HCT116 (cell line): Measurements from ENCODE around the gene CD109. TPM values are rescaled to one million over a fixed set of nuclear protein-coding genes. Genes with fewer than 3 reads are reported as not detected.
"Not testable (repeated sequence)": the region's sequence is repeated elsewhere in the genome, so short reads cannot be mapped to it uniquely, and the experiment has no call there.

Experiments
- ATAC-seq: fragments of 200-7000 bp; cut with Tn5 transposase; 2 replicates; pipeline ENCODE4 v1.9.1; 2020; ENCODE audit warnings: mild to moderate bottlenecking, moderate library complexity
- BruUV-seq: library from RNA; stranded (reverse); fragments of 400-500 nt; replicated peaks from 2 replicates; lab custom pipeline; 2021; lab: Mats Ljungman, UMichigan
- CTCF ChIA-PET: fragments of 300-600 bp; sonication (Branson Sonifier 250); formaldehyde crosslinking; loops from one replicate; lab custom pipeline; 2021; ENCODE audit warnings: antibody characterized with exemption; lab: Charles Lee
- POLR2A ChIA-PET: fragments of 300-600, 350-600 bp; sonication (Branson Sonifier 250); formaldehyde crosslinking; loops from one replicate; lab custom pipeline; 2021; ENCODE audit warnings: antibody characterized with exemption; lab: Charles Lee
- RAD21 ChIA-PET, 2 experiments: fragments of 300-600 bp; sonication (Branson Sonifier 250); formaldehyde crosslinking; loops; one replicate each; lab custom pipeline; 2023; ENCODE audit warnings: low total read pairs in 2 of 2; ENCODE audit not compliant: uncharacterized antibody in 2 of 2, unreplicated experiment in 2 of 2, low non-redundant PET in 1 of 2; lab: Charles Lee
- DNase-seq: peaks from one replicate; pipeline ENCODE4 v3.0.0-alpha.2; 2010; ENCODE audit warnings: low read depth, low spot score
- H2AFZ ChIP-seq: fragments of 200-600 bp; shearing (Covaris generic), sonication (generic); 2 replicates; pipeline ENCODE4 v1.6.1; 2017; ENCODE audit warnings: low read depth, mixed run types, mixed read lengths, antibody characterized with exemption, low read length; ENCODE audit not compliant: poor library complexity, severe bottlenecking
- H3K27ac ChIP-seq: 2 replicates; pipeline ENCODE4 v1.5.1; 2012; ENCODE audit warnings: low read depth, low read length
- H3K27me3 ChIP-seq: fragments of 200-600 bp; sonication (generic); 2 replicates; pipeline ENCODE4 v1.6.1; 2016; ENCODE audit warnings: mixed run types, low read length, mixed read lengths; ENCODE audit not compliant: insufficient read depth
- H3K36me3 ChIP-seq, 2 experiments: fragments of 200-500 bp in 1 of 2; fragments of 200-600 bp in 1 of 2; sonication (Bioruptor generic) in 1 of 2; sonication (generic) in 1 of 2; 2 replicates each; pipeline versions ENCODE4 v1.5.1 to v1.6.1; 2014 to 2016; ENCODE audit warnings: low read length in 2 of 2, inconsistent platforms in 1 of 2, mixed read lengths in 1 of 2, mixed run types in 1 of 2; ENCODE audit not compliant: insufficient read depth in 2 of 2, control insufficient read depth in 1 of 2
- H3K4me1 ChIP-seq, 2 experiments: fragments of 200-600 bp in 1 of 2; sonication (generic) in 1 of 2; 2 replicates each; pipeline versions ENCODE4 v1.5.1 to v1.6.1; 2012 to 2017; ENCODE audit warnings: low read length in 2 of 2, inconsistent platforms in 1 of 2, mild to moderate bottlenecking in 1 of 2, mixed read lengths in 1 of 2, mixed run types in 1 of 2, moderate library complexity in 1 of 2; ENCODE audit not compliant: insufficient read depth in 2 of 2, control insufficient read depth in 1 of 2
- H3K4me2 ChIP-seq: fragments of 200-600 bp; sonication (generic); 2 replicates; pipeline ENCODE4 v1.6.1; 2017; ENCODE audit warnings: mixed run types, low read length, mixed read lengths
- H3K4me3 ChIP-seq, 2 experiments: fragments of 200-600 bp in 1 of 2; sonication (generic) in 1 of 2; replicated peaks in 1 of 2; 2 replicates each; pipeline ENCODE4 v1.5.1; 2011 to 2016; ENCODE audit warnings: low read length in 2 of 2, control low read depth in 1 of 2, low read depth in 1 of 2, mild to moderate bottlenecking in 1 of 2, mixed read lengths in 1 of 2, mixed run types in 1 of 2
- H3K79me2 ChIP-seq: fragments of 200-600 bp; sonication (generic); 2 replicates; pipeline ENCODE4 v1.6.1; 2017; ENCODE audit warnings: mild to moderate bottlenecking, mixed run types, low read length, moderate library complexity, mixed read lengths; ENCODE audit not compliant: insufficient read depth
- H3K9ac ChIP-seq: fragments of 200-600 bp; sonication (generic); 2 replicates; pipeline ENCODE4 v1.6.1; 2016; ENCODE audit warnings: low read length, mixed read lengths
- H3K9me2 ChIP-seq: fragments of 200-600 bp; sonication (generic), shearing (Covaris generic); 2 replicates; pipeline ENCODE4 v1.6.1; 2017; ENCODE audit warnings: mixed run types, mild to moderate bottlenecking, moderate library complexity; ENCODE audit not compliant: insufficient read depth
- H3K9me3 ChIP-seq, 2 experiments: fragments of 200-500 bp in 1 of 2; fragments of 200-600 bp in 1 of 2; sonication (Bioruptor generic) in 1 of 2; sonication (generic) in 1 of 2; 2 replicates each; pipeline ENCODE4 v1.6.1; 2014 to 2017; ENCODE audit warnings: low read length in 2 of 2, mixed read lengths in 2 of 2, inconsistent platforms in 1 of 2, low read depth in 1 of 2, mild to moderate bottlenecking in 1 of 2, mixed run types in 1 of 2, moderate library complexity in 1 of 2; ENCODE audit not compliant: control insufficient read depth in 1 of 2, insufficient read depth in 1 of 2
- H4K20me1 ChIP-seq: fragments of 200-600 bp; sonication (generic), shearing (Covaris generic); 2 replicates; pipeline ENCODE4 v1.6.1; 2017; ENCODE audit warnings: mixed run types, mild to moderate bottlenecking, moderate library complexity; ENCODE audit not compliant: insufficient read depth
- ATF3 ChIP-seq: IDR thresholded peaks from 2 replicates; pipeline ENCODE4 v1.6.1; 2012
- CBX3 ChIP-seq: IDR thresholded peaks from 2 replicates; pipeline ENCODE4 v1.6.1; 2012; ENCODE audit warnings: low read depth
- CEBPB ChIP-seq: IDR thresholded peaks from 2 replicates; pipeline ENCODE4 v1.6.1; 2012; ENCODE audit warnings: low read depth
- CTCF ChIP-seq, 3 experiments: fragments of 200-600 bp in 1 of 3; sonication (generic) in 1 of 3; IDR thresholded peaks in 2 of 3; conservative IDR thresholded peaks in 1 of 3; 2 replicates each; pipeline ENCODE4 v1.5.1; 2012 to 2017; ENCODE audit warnings: low read depth in 2 of 3, low read length in 2 of 3, antibody characterized with exemption in 1 of 3, borderline replicate concordance in 1 of 3, control low read depth in 1 of 3, mild to moderate bottlenecking in 1 of 3, mixed read lengths in 1 of 3, mixed run types in 1 of 3, moderate library complexity in 1 of 3; ENCODE audit not compliant: insufficient read depth in 1 of 3
- EZH2phosphoT487 ChIP-seq: fragments of 200-600 bp; IDR thresholded peaks from 2 replicates; pipeline ENCODE4 v1.6.1; 2018; ENCODE audit warnings: antibody characterized with exemption, borderline replicate concordance
- FOSL1 ChIP-seq: IDR thresholded peaks from 2 replicates; pipeline ENCODE4 v1.6.1; 2012; ENCODE audit warnings: low read depth
- JUND ChIP-seq: IDR thresholded peaks from 2 replicates; pipeline ENCODE4 v1.6.1; 2012
- MAX ChIP-seq: IDR thresholded peaks from 2 replicates; pipeline ENCODE4 v1.6.1; 2012
- POLR2A ChIP-seq: IDR thresholded peaks from 2 replicates; pipeline ENCODE4 v1.7.0; 2011; ENCODE audit warnings: borderline replicate concordance; ENCODE audit not compliant: insufficient read depth, insufficient read length; ENCODE audit errors: extremely low read depth
- POLR2AphosphoS5 ChIP-seq: IDR thresholded peaks from 2 replicates; pipeline ENCODE4 v1.6.1; 2011; ENCODE audit warnings: mild to moderate bottlenecking, low read depth, low read length, moderate library complexity
- RAD21 ChIP-seq: IDR thresholded peaks from 2 replicates; pipeline ENCODE4 v1.6.1; 2012; ENCODE audit warnings: low read depth, mild to moderate bottlenecking
- SP1 ChIP-seq: IDR thresholded peaks from 2 replicates; pipeline ENCODE4 v1.6.1; 2012; ENCODE audit warnings: low read depth
- SRF ChIP-seq: IDR thresholded peaks from 2 replicates; pipeline ENCODE4 v1.6.1; 2012; ENCODE audit warnings: low read depth
- TCF7L2 ChIP-seq: IDR thresholded peaks from 2 replicates; pipeline ENCODE4 v1.7.0; 2011; ENCODE audit warnings: borderline replicate concordance, inconsistent platforms; ENCODE audit not compliant: insufficient read depth, insufficient read length; ENCODE audit errors: extremely low read depth
- ZFX ChIP-seq: fragments of 450-650 bp; IDR thresholded peaks from 2 replicates; pipeline ENCODE4 v1.6.1; 2017
- intact Hi-C: fragments of 100-400 bp; cut with micrococcal nuclease; formaldehyde crosslinking; loops from 2 replicates; pipeline ENCODE4 v1.10.0; 2022
- total RNA-seq: library from RNA; stranded (reverse); gene quantifications from one replicate; pipeline ENCODE4 v1.2.1, GENCODE V29; 2021; ENCODE audit not compliant: unreplicated experiment

CD109 gene
- total RNA-seq, 1 experiment from 2014 or later = 42.1 TPM

- no peaks in the 10 kb centered on the region for H3K9me2 ChIP-seq
- H3K79me2 ChIP-seq = no peaks in the 10 kb centered on the region
- H2AFZ ChIP-seq = no peak overlapping the region
- intact Hi-C loops = no loop called here
- DNase-seq (no peak), ATAC-seq (no peak)
- H3K4me3 ChIP-seq = no peak overlapping the region
- H3K27me3 ChIP-seq = no peaks in the 10 kb centered on the region
- ChIA-PET CTCF (no interaction called here), POLR2A (no interaction called here), RAD21 (no interaction called here)
- H3K9me3 ChIP-seq = no peaks in the 10 kb centered on the region
- TF ChIP-seq TCF7L2 (no peak), SRF (no peak), MAX (no peak), RAD21 (no peak), ATF3 (no peak), ZFX (no peak), JUND (no peak), POLR2AphosphoS5 (no peak), CTCF (IDR thresholded peaks at IDR 0.05 in 2 of 3, conservative IDR thresholded peaks at IDR 0.05 in 1 of 3; ENCODE audit: borderline replicate concordance in 1 of 3, insufficient read depth in 1 of 3, low read depth in 2 of 3, low read length in 2 of 3) (no peak), SP1 (no peak), CBX3 (no peak), FOSL1 (no peak), POLR2A (no peak), CEBPB (no peak), EZH2phosphoT487 (no peak)
- no TSS peak for BruUV-seq
- H3K36me3 ChIP-seq = no peaks in the 10 kb centered on the region
- no peaks in the 10 kb centered on the region for H4K20me1 ChIP-seq
- H3K4me2 ChIP-seq = no peak overlapping the region
- H3K9ac ChIP-seq = no peak overlapping the region
- no peak overlapping the region for H3K27ac ChIP-seq
- no peaks in the 10 kb centered on the region for H3K4me1 ChIP-seq
Measured at GRCh38 chr6:73832313-73832712, 136.3 kb downstream of the CD109 start.

GRCh38 chr6:73844696-73845095 lies 148.7 kb downstream of the CD109 start:
- not testable (repeated sequence) for H4K20me1 ChIP-seq

GRCh38 chr6:73851048-73851447 lies 155.0 kb downstream of the CD109 start:
- POLR2A ChIA-PET = not testable (repeated sequence)

More at GRCh38 chr6:73844696-73845095, 148.7 kb downstream of the CD109 start:
- POLR2A ChIA-PET, H3K27ac ChIP-seq, intact Hi-C loops, BruUV-seq, H3K4me2 ChIP-seq, H3K36me3 ChIP-seq, ATAC-seq, H2AFZ ChIP-seq, RAD21 ChIA-PET, H3K4me1 ChIP-seq, H3K79me2 ChIP-seq, CTCF ChIA-PET, H3K9me3 ChIP-seq, H3K9ac ChIP-seq, H3K27me3 ChIP-seq, H3K4me3 ChIP-seq, DNase-seq, H3K9me2 ChIP-seq: not testable (repeated sequence)

More at GRCh38 chr6:73851048-73851447, 155.0 kb downstream of the CD109 start:
- H2AFZ ChIP-seq, CTCF ChIA-PET, BruUV-seq, H3K79me2 ChIP-seq, H4K20me1 ChIP-seq, DNase-seq, intact Hi-C loops, H3K27ac ChIP-seq, H3K4me1 ChIP-seq, H3K27me3 ChIP-seq, H3K4me2 ChIP-seq, H3K9ac ChIP-seq, H3K9me2 ChIP-seq, RAD21 ChIA-PET, H3K9me3 ChIP-seq, H3K36me3 ChIP-seq, H3K4me3 ChIP-seq, ATAC-seq: not testable (repeated sequence)
